SK-N-SH (cell line): ENCODE measurements around the gene SLAIN1. TPM values are rescaled to one million over a fixed set of nuclear protein-coding genes. Genes with fewer than 3 reads are reported as not detected.

ENCODE experiments used
- CTCF ChIA-PET: fragments of 300-600, 350-600 bp; formaldehyde crosslinking; extraction: SDS; loops from one replicate; lab custom pipeline; 2021; lab: Yijun Ruan, JAX
- POLR2A ChIA-PET: fragments of 350-600 bp; sonication (Branson Sonifier 250); formaldehyde crosslinking; extraction: SDS; loops from one replicate; lab custom pipeline; 2020; ENCODE audit warnings: antibody characterized with exemption, inconsistent platforms; lab: Yijun Ruan, JAX
- DNase-seq: peaks from one replicate; pipeline ENCODE4 v3.0.0; 2012
- H2AFZ ChIP-seq: fragments of 200-600 bp; sonication (generic); 2 replicates; pipeline ENCODE4 v1.8.1; 2016; ENCODE audit warnings: antibody characterized with exemption, mild to moderate bottlenecking, low read depth
- H3F3A ChIP-seq: fragments of 200-600 bp; sonication (generic); replicated peaks from 2 replicates; pipeline ENCODE3; 2016; ENCODE audit warnings: antibody characterized with exemption, mild to moderate bottlenecking; ENCODE audit not compliant: insufficient read depth
- H3K27ac ChIP-seq, 2 experiments: fragments of 200-500 bp in 1 of 2; fragments of 200-600 bp in 1 of 2; sonication (Bioruptor generic) in 1 of 2; sonication (generic), shearing (Covaris generic) in 1 of 2; 2 replicates each; pipeline versions ENCODE4 v1.5.1 to v1.6.1; 2014 to 2016; ENCODE audit warnings: low read depth in 2 of 2, inconsistent platforms in 1 of 2, low read length in 1 of 2, mild to moderate bottlenecking in 1 of 2, mixed read lengths in 1 of 2
- H3K27me3 ChIP-seq: fragments of 200-600 bp; sonication (generic), shearing (Covaris generic); 2 replicates; pipeline ENCODE4 v1.6.1; 2016; ENCODE audit warnings: mixed run types; ENCODE audit not compliant: insufficient read depth
- H3K36me3 ChIP-seq, 2 experiments: fragments of 200-500 bp in 1 of 2; fragments of 200-600 bp in 1 of 2; sonication (Bioruptor generic) in 1 of 2; sonication (generic) in 1 of 2; replicated peaks in 1 of 2; 2 replicates each; pipeline versions ENCODE3 to v1.5.1; 2014 to 2016; ENCODE audit warnings: low read length in 1 of 2, mild to moderate bottlenecking in 1 of 2; ENCODE audit not compliant: insufficient read depth in 2 of 2, control insufficient read depth in 1 of 2
- H3K4me1 ChIP-seq, 2 experiments: fragments of 200-500 bp in 1 of 2; fragments of 200-600 bp in 1 of 2; sonication (Bioruptor generic) in 1 of 2; sonication (generic), shearing (Covaris generic) in 1 of 2; 2 replicates each; pipeline versions ENCODE4 v1.5.1 to v1.6.1; 2014 to 2016; ENCODE audit warnings: low read depth in 1 of 2, low read length in 1 of 2, mixed run types in 1 of 2; ENCODE audit not compliant: insufficient read depth in 2 of 2, control insufficient read depth in 1 of 2
- H3K4me2 ChIP-seq: fragments of 200-600 bp; sonication (generic), shearing (Covaris generic); 2 replicates; pipeline ENCODE4 v1.6.1; 2017; ENCODE audit warnings: mixed run types
- H3K4me3 ChIP-seq, 2 experiments: fragments of 200-500 bp in 1 of 2; fragments of 200-600 bp in 1 of 2; sonication (Bioruptor generic) in 1 of 2; sonication (generic), shearing (Covaris generic) in 1 of 2; 2 replicates each; pipeline versions ENCODE4 v1.5.1 to v1.8.1; 2014 to 2016; ENCODE audit warnings: low read depth in 2 of 2, inconsistent platforms in 1 of 2, low read length in 1 of 2, mild to moderate bottlenecking in 1 of 2, mixed read lengths in 1 of 2, moderate library complexity in 1 of 2
- H3K79me2 ChIP-seq: fragments of 200-600 bp; sonication (generic); 2 replicates; pipeline ENCODE4 v1.8.1; 2017; ENCODE audit warnings: mild to moderate bottlenecking; ENCODE audit not compliant: insufficient read depth
- H3K9ac ChIP-seq: fragments of 200-600 bp; sonication (generic); 2 replicates; pipeline ENCODE4 v1.6.1; 2017; ENCODE audit warnings: mixed run types
- H3K9me2 ChIP-seq: fragments of 200-600 bp; sonication (generic); 2 replicates; pipeline ENCODE4 v1.6.1; 2017; ENCODE audit warnings: mixed run types
- H3K9me3 ChIP-seq: fragments of 200-600 bp; sonication (generic); 2 replicates; pipeline ENCODE4 v1.6.1; 2017; ENCODE audit warnings: mixed run types, mild to moderate bottlenecking, moderate library complexity
- H4K20me1 ChIP-seq: fragments of 200-600 bp; sonication (generic); 2 replicates; pipeline ENCODE4 v1.6.1; 2017; ENCODE audit warnings: mild to moderate bottlenecking, mixed run types; ENCODE audit not compliant: insufficient read depth
- ELF1 ChIP-seq: IDR thresholded peaks from 2 replicates; pipeline ENCODE4 v1.4.0; 2012
- EZH2phosphoT487 ChIP-seq: fragments of 200-600 bp; sonication (generic); IDR thresholded peaks from 2 replicates; pipeline ENCODE4 v1.6.1; 2017; ENCODE audit warnings: low read depth, mixed run types, mild to moderate bottlenecking, antibody characterized with exemption, moderate library complexity, borderline replicate concordance
- FOSL2 ChIP-seq: IDR thresholded peaks from 2 replicates; pipeline ENCODE4 v1.4.0; 2012; ENCODE audit warnings: low read depth, mild to moderate bottlenecking, moderate library complexity, borderline replicate concordance
- FOXM1 ChIP-seq: IDR thresholded peaks from 2 replicates; pipeline ENCODE4 v1.4.0; 2012; ENCODE audit warnings: low read depth, mild to moderate bottlenecking
- GABPA ChIP-seq: IDR thresholded peaks from 2 replicates; pipeline ENCODE4 v1.4.0; 2012; ENCODE audit warnings: low read depth, mild to moderate bottlenecking
- JUND ChIP-seq: IDR thresholded peaks from 2 replicates; pipeline ENCODE4 v1.4.0; 2012
- MEF2A ChIP-seq: IDR thresholded peaks from 2 replicates; pipeline ENCODE4 v1.4.0; 2012; ENCODE audit warnings: low read depth, borderline replicate concordance
- POLR2AphosphoS5 ChIP-seq: IDR thresholded peaks from 2 replicates; pipeline ENCODE4 v1.6.1; 2012; ENCODE audit warnings: low read depth, low read length
- TCF12 ChIP-seq: IDR thresholded peaks from 2 replicates; pipeline ENCODE4 v1.4.0; 2012
- WGBS: methylation state at CpG from one replicate; pipeline ENCODE4 v1.1.6; 2017; ENCODE audit warnings: low lambda C conversion rate; 5-methylcytosine and 5-hydroxymethylcytosine counted together
- polyA plus RNA-seq, 3 experiments: library from polyadenylated mRNA; depleted of rRNA; stranded (reverse); fragments of >200 nt; gene quantifications; 2 replicates each; pipeline ENCODE4 v1.2.3, GENCODE V29; 2012
- TF ChIP-seq, protein P1 (sequence below): IDR thresholded peaks from 2 replicates; pipeline ENCODE4 v1.6.1; 2012; ENCODE audit warnings: mild to moderate bottlenecking, low read depth, low read length, moderate library complexity
- TF ChIP-seq, protein P2 (sequence below): fragments of 200-600 bp; sonication (generic); IDR thresholded peaks from 2 replicates; pipeline ENCODE4 v1.6.1; 2017; ENCODE audit warnings: antibody characterized with exemption, mild to moderate bottlenecking, moderate library complexity

The SLAIN1 gene
- polyA plus RNA-seq, 1 of the 3 experiments (the other 2 are of a cell fraction) = 1.6 TPM

DNA sequence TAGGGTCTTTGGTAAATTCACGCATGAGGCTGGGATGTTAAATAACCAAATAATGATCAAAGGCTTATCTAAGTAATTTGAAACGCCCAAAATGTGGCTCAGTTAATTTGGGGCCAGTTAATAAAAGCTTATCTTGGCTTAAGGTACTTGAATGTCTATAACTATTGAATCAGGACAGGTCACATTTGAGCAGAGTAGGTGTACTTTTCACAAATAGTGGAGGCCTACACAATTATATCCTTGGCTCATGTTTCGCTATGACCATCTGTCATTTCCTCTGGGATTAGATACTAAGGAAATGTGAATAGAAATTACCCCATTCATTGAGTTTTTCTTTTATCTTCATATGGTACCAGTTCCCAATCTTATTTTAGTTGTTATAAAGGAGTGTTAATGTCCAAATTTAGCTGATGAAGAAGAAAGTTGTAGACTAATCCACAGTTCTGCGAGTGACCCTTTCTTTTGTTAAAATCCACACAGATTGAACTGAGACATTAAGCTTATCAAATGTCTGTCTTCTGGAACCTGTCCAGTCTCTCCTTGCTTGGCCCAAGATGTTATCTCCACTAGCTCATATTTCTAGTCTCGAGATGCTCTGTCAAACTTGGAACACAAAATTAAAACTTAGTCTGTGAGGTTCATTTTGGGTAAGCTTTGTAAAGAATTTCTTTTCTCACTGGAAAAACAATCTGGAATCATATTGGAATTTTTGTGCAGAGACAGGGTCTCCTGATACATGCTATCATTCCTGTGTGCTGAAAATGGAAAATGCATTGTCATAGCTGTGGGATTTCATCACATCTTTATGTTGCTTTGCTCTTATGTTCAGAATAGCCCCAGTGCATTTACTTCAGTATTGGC, 31.0 kb downstream of the SLAIN1 start:
- Histone ChIP-seq H2AFZ (no peak overlapping the region), H3K4me1 (peaks cover 2 to 11% of the 10 kb centered on the region in 2 experiments; a peak in 2 of 4 replicates), H4K20me1 (no peaks in the 10 kb centered on the region), H3K36me3 (no peaks in the 10 kb centered on the region), H3K9ac (no peak overlapping the region)
- DNase-seq = no peak
- CTCF ChIA-PET = interaction anchor here (0.9 kb wide), 1 partner anchor 21 kb away, joined by 3 read pairs; no protein-coding TSS in a partner anchor
- POLR2A ChIA-PET = no interaction called here
- TF ChIP-seq GABPA (no peak), JUND (no peak), FOSL2 (no peak), FOXM1 (no peak)
- TF ChIP-seq, protein P1, sequence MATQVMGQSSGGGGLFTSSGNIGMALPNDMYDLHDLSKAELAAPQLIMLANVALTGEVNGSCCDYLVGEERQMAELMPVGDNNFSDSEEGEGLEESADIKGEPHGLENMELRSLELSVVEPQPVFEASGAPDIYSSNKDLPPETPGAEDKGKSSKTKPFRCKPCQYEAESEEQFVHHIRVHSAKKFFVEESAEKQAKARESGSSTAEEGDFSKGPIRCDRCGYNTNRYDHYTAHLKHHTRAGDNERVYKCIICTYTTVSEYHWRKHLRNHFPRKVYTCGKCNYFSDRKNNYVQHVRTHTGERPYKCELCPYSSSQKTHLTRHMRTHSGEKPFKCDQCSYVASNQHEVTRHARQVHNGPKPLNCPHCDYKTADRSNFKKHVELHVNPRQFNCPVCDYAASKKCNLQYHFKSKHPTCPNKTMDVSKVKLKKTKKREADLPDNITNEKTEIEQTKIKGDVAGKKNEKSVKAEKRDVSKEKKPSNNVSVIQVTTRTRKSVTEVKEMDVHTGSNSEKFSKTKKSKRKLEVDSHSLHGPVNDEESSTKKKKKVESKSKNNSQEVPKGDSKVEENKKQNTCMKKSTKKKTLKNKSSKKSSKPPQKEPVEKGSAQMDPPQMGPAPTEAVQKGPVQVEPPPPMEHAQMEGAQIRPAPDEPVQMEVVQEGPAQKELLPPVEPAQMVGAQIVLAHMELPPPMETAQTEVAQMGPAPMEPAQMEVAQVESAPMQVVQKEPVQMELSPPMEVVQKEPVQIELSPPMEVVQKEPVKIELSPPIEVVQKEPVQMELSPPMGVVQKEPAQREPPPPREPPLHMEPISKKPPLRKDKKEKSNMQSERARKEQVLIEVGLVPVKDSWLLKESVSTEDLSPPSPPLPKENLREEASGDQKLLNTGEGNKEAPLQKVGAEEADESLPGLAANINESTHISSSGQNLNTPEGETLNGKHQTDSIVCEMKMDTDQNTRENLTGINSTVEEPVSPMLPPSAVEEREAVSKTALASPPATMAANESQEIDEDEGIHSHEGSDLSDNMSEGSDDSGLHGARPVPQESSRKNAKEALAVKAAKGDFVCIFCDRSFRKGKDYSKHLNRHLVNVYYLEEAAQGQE = no peak
- TF ChIP-seq, protein P2, sequence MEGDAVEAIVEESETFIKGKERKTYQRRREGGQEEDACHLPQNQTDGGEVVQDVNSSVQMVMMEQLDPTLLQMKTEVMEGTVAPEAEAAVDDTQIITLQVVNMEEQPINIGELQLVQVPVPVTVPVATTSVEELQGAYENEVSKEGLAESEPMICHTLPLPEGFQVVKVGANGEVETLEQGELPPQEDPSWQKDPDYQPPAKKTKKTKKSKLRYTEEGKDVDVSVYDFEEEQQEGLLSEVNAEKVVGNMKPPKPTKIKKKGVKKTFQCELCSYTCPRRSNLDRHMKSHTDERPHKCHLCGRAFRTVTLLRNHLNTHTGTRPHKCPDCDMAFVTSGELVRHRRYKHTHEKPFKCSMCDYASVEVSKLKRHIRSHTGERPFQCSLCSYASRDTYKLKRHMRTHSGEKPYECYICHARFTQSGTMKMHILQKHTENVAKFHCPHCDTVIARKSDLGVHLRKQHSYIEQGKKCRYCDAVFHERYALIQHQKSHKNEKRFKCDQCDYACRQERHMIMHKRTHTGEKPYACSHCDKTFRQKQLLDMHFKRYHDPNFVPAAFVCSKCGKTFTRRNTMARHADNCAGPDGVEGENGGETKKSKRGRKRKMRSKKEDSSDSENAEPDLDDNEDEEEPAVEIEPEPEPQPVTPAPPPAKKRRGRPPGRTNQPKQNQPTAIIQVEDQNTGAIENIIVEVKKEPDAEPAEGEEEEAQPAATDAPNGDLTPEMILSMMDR = no peak
- TF ChIP-seq, all 33 proteins: peak for 0
- no peak overlapping the region for H3K4me2 ChIP-seq
- no peak overlapping the region for H3K27ac ChIP-seq
- no peak overlapping the region for H3K4me3 ChIP-seq
- no peaks in the 10 kb centered on the region for H3K79me2 ChIP-seq
- 65% methylated on average over 5 of the region's 5 CpGs for WGBS
- no peaks in the 10 kb centered on the region for H3K9me2 ChIP-seq
- H3K27me3 ChIP-seq = no peaks in the 10 kb centered on the region
- no peaks in the 10 kb centered on the region for H3K9me3 ChIP-seq
- no peaks in the 10 kb centered on the region for H3F3A ChIP-seq

DNA sequence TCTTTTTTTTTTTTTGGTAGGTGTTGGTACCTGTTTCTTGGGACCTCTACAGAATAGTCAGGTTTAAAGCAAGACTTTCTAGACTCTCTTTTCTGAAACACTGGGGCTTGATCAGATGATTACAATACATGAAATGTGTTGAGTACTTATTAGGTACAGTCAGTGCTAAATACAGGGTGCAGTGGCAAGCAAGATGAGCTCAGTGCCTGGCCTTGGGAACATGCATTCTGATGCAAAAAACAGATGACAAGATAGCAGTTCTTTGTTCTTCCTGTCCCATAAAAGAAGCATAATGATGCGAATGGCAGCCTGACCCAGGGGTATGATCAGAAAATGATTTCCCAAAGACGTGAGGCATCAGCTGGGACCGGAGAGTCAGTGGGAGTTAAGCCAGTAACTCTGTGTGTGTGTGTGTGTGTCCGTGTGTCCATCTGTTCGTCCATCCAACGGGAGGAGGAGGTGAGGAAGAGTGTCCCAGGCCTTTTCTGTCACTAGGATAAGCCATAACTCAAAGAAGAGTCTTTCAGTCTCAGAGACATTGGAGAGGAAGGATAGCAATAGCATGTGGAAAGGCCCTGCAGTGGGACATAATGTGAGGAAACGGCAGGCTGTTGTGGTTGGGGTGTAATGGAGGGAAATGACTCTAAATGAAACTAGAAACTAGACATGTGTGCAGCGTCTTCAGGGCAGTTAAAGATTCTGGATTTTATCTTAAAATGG, 32.2 kb downstream of the SLAIN1 start:
- Histone ChIP-seq H3K79me2 (no peaks in the 10 kb centered on the region), H3K27ac (no peak overlapping the region), H3K27me3 (no peaks in the 10 kb centered on the region), H3K36me3 (no peaks in the 10 kb centered on the region), H3F3A (no peaks in the 10 kb centered on the region), H2AFZ (no peak overlapping the region; the same call in 1 of the 2 replicates), H4K20me1 (no peaks in the 10 kb centered on the region), H3K4me3 (no peak overlapping the region), H3K4me1 (peaks cover 2 to 11% of the 10 kb centered on the region in 2 experiments; a peak in 3 of 4 replicates), H3K4me2 (no peak overlapping the region), H3K9me3 (no peaks in the 10 kb centered on the region), H3K9ac (no peak overlapping the region), H3K9me2 (no peaks in the 10 kb centered on the region)
- POLR2A ChIA-PET = no interaction called here
- DNase-seq = no peak
- 67% methylated on average over 8 of the region's 8 CpGs for WGBS
- CTCF ChIA-PET = interaction anchor here (0.9 kb wide), 1 partner anchor 19 kb away, joined by 3 read pairs; no protein-coding TSS in a partner anchor
- TF ChIP-seq, protein P1 = no peak
- TF ChIP-seq FOSL2 = no peak
- TF ChIP-seq EZH2phosphoT487 = no peak
- TF ChIP-seq POLR2AphosphoS5 = no peak
- TF ChIP-seq ELF1 = no peak
- TF ChIP-seq TCF12 = no peak
- TF ChIP-seq, protein P2 = no peak
- TF ChIP-seq MEF2A = no peak
